C4-2B (cell line): ENCODE results near the gene B4GALNT3.

Experiments used
- CTCF ChIP-seq: fragments of 450-650 bp; conservative IDR thresholded peaks from 2 replicates; pipeline ENCODE4 v1.5.1; 2017; ENCODE audit warnings: mild to moderate bottlenecking
- ZFX ChIP-seq: fragments of 450-650 bp; IDR thresholded peaks from 2 replicates; pipeline ENCODE4 v1.6.1; 2017

DNA sequence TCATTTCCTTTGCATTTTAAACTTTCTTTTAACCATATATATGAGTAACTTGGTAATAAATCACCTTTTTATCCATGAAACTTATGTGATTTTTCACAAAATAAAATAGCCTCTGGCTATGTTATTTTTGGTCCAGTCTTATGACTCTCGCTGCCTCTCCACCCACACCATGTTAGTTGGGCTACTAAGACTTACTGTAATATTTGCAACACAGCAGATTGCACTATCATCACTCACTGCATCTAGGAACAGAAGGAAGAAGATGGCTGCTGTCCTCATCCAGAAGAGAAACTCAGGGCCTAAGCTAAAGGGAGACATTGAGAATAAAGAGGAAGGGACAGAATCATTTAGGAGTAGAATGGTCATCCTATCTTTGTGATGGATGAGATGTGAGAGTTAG lies 12.6 kb upstream of the B4GALNT3 start:
- no peak for TF ChIP-seq CTCF
- no peak for TF ChIP-seq ZFX
